WTC11 (cell line): ENCODE measurements around the gene EFHC2. TPM values are rescaled to one million over a fixed set of nuclear protein-coding genes. Genes with fewer than 3 reads are reported as not detected.

ENCODE experiments used
- ATAC-seq: fragments of 200-7000 bp; cut with Tn5 transposase; 2 replicates; pipeline ENCODE4 v1.10.0; 2021; ENCODE audit warnings: mild to moderate bottlenecking, moderate library complexity
- CTCF ChIA-PET: fragments of 300-600 bp; sonication (Branson Sonifier 250); formaldehyde crosslinking; loops from one replicate; lab custom pipeline; 2021; ENCODE audit warnings: antibody characterized with exemption; lab: Charles Lee
- POLR2A ChIA-PET: fragments of 350-600 bp; sonication (Branson Sonifier 250); formaldehyde crosslinking; loops from one replicate; lab custom pipeline; 2021; ENCODE audit warnings: antibody characterized with exemption; lab: Charles Lee
- DNase-seq: peaks from one replicate; pipeline ENCODE4 v3.0.0; 2021; ENCODE audit warnings: low spot score
- H3K27ac Mint-ChIP-seq: 2 replicates; pipeline ENCODE4 v1.8.0; 2021; ENCODE audit warnings: mixed read lengths
- H3K27me3 Mint-ChIP-seq: 2 replicates; pipeline ENCODE4 v1.8.0; 2021; ENCODE audit warnings: low read depth, mild to moderate bottlenecking, moderate library complexity, mixed read lengths
- H3K36me3 Mint-ChIP-seq: 2 replicates; pipeline ENCODE4 v1.8.0; 2021; ENCODE audit warnings: mixed read lengths
- H3K4me1 Mint-ChIP-seq: 2 replicates; pipeline ENCODE4 v1.8.0; 2022; ENCODE audit warnings: mixed read lengths
- H3K4me3 Mint-ChIP-seq: 2 replicates; pipeline ENCODE4 v1.8.0; 2021; ENCODE audit warnings: mild to moderate bottlenecking, moderate library complexity, mixed read lengths
- H3K9me3 Mint-ChIP-seq: 2 replicates; pipeline ENCODE4 v1.8.0; 2021; ENCODE audit warnings: mixed read lengths
- ARID4B ChIP-seq: sonication (generic); formaldehyde crosslinking; IDR thresholded peaks from 2 replicates; pipeline ENCODE4 v1.8.0; 2023; ENCODE audit warnings: missing genetic modification reagents, mild to moderate bottlenecking, borderline replicate concordance
- ETV6 ChIP-seq: sonication (generic); formaldehyde crosslinking; IDR thresholded peaks from 2 replicates; pipeline ENCODE4 v1.8.1; 2022; ENCODE audit warnings: mild to moderate bottlenecking, missing genetic modification reagents
- FOXK1 ChIP-seq: sonication (generic); formaldehyde crosslinking; IDR thresholded peaks from 2 replicates; pipeline ENCODE4 v1.8.0; 2022; ENCODE audit warnings: mild to moderate bottlenecking, moderate library complexity, missing genetic modification reagents
- FOXP4 ChIP-seq: sonication (generic); formaldehyde crosslinking; IDR thresholded peaks from 2 replicates; pipeline ENCODE4 v1.8.0; 2022; ENCODE audit warnings: mild to moderate bottlenecking, missing genetic modification reagents
- GABPB1 ChIP-seq: sonication (generic); formaldehyde crosslinking; IDR thresholded peaks from 2 replicates; pipeline ENCODE4 v1.8.1; 2023; ENCODE audit warnings: mild to moderate bottlenecking, missing genetic modification reagents
- KAT7 ChIP-seq: sonication (generic); formaldehyde crosslinking; IDR thresholded peaks from 2 replicates; pipeline ENCODE4 v1.8.1; 2023; ENCODE audit warnings: missing genetic modification reagents, mild to moderate bottlenecking, borderline replicate concordance
- MLX ChIP-seq: sonication (generic); formaldehyde crosslinking; IDR thresholded peaks from 2 replicates; pipeline ENCODE4 v1.8.1; 2023; ENCODE audit warnings: mild to moderate bottlenecking, missing genetic modification reagents, moderate library complexity
- NFATC4 ChIP-seq: fragments of 250-450 bp; sonication (Bioruptor Pico); IDR thresholded peaks from 2 replicates; pipeline ENCODE4 v1.9.0; 2021; ENCODE audit warnings: mild to moderate bottlenecking
- OVOL2 ChIP-seq: fragments of 250-450 bp; sonication (Bioruptor Pico); IDR thresholded peaks from 2 replicates; pipeline ENCODE4 v1.9.0; 2021; ENCODE audit warnings: mild to moderate bottlenecking, borderline replicate concordance
- SP1 ChIP-seq: sonication (generic); formaldehyde crosslinking; conservative IDR thresholded peaks from 2 replicates; pipeline ENCODE4 v1.8.1; 2022; ENCODE audit warnings: missing genetic modification reagents
- TP53 ChIP-seq: sonication (generic); formaldehyde crosslinking; IDR thresholded peaks from 2 replicates; pipeline ENCODE4 v1.8.1; 2023; ENCODE audit warnings: mild to moderate bottlenecking, missing genetic modification reagents
- ZMAT4 ChIP-seq: fragments of 250-450 bp; sonication (Bioruptor Pico); IDR thresholded peaks from 2 replicates; pipeline ENCODE4 v1.9.0; 2021; ENCODE audit warnings: mild to moderate bottlenecking
- ZNF281 ChIP-seq: sonication (generic); formaldehyde crosslinking; IDR thresholded peaks from 2 replicates; pipeline ENCODE4 v1.8.0; 2023; ENCODE audit warnings: mild to moderate bottlenecking, missing genetic modification reagents
- ZNF416 ChIP-seq: fragments of 250-450 bp; sonication (Bioruptor Pico); IDR thresholded peaks from 2 replicates; pipeline ENCODE4 v1.9.0; 2021; ENCODE audit warnings: mild to moderate bottlenecking, inconsistent platforms
- ZNF425 ChIP-seq: fragments of 250-450 bp; sonication (Bioruptor Pico); conservative IDR thresholded peaks from 2 replicates; pipeline ENCODE4 v1.9.0; 2021; ENCODE audit warnings: mild to moderate bottlenecking
- ZSCAN18 ChIP-seq: fragments of 250-450 bp; sonication (Bioruptor Pico); IDR thresholded peaks from 2 replicates; pipeline ENCODE4 v2.1.2; 2022; ENCODE audit warnings: mild to moderate bottlenecking, moderate library complexity
- total RNA-seq: library from RNA; stranded (reverse); gene quantifications from 3 replicates; pipeline ENCODE4 v1.2.3, GENCODE V29; 2021

Gene EFHC2
- total RNA-seq, 1 experiment from 2014 or later, result 2.1 TPM

- TF ChIP-seq ZNF416 (CRISPR knock-in tag), result no peak
- no peak for TF ChIP-seq ZSCAN18 (CRISPR knock-in tag)
- no peak for TF ChIP-seq ZNF281 (CRISPR knock-in tag)
- TF ChIP-seq, all 79 proteins: peak for 0
Observed at GRCh38 chrX:44223150-44223549, 120.3 kb downstream of the EFHC2 start (continued).

GRCh38 chrX:44218465-44218864 lies 125.0 kb downstream of the EFHC2 start:
- DNase-seq (no peak), ATAC-seq (no peak)
- no peaks in the 10 kb centered on the region for H3K9me3 Mint-ChIP-seq
- CTCF ChIA-PET, result no interaction called here
- H3K36me3 Mint-ChIP-seq, result no peaks in the 10 kb centered on the region
- H3K27me3 Mint-ChIP-seq, result no peaks in the 10 kb centered on the region
- POLR2A ChIA-PET, result no interaction called here
- no peak overlapping the region for H3K4me3 Mint-ChIP-seq
- no peak overlapping the region for H3K27ac Mint-ChIP-seq
- H3K4me1 Mint-ChIP-seq, result peaks cover 5% of the 10 kb centered on the region
- no peak for TF ChIP-seq GABPB1 (CRISPR knock-in tag)
- no peak for TF ChIP-seq ETV6 (CRISPR knock-in tag)
- no peak for TF ChIP-seq FOXK1 (CRISPR knock-in tag)
- no peak for TF ChIP-seq MLX (CRISPR knock-in tag)
- TF ChIP-seq ZMAT4 (CRISPR knock-in tag), result no peak
- TF ChIP-seq ARID4B (CRISPR knock-in tag), result no peak
- TF ChIP-seq ZNF425, result no peak
- TF ChIP-seq TP53 (CRISPR knock-in tag), result no peak
- no peak for TF ChIP-seq KAT7 (CRISPR knock-in tag)
- no peak for TF ChIP-seq SP1
- TF ChIP-seq OVOL2 (CRISPR knock-in tag), result no peak
- TF ChIP-seq NFATC4 (CRISPR knock-in tag), result no peak
- TF ChIP-seq FOXP4 (CRISPR knock-in tag), result no peak
